ENCODE data around the gene ZBED4.

The ZBED4 gene

GRCh38 chr22:49887064-49887451 lies 33.4 kb downstream of the ZBED4 start:
- Histone ChIP-seq H3K27me3 (replicated peaks; ENCODE audit: insufficient read depth, low read length) (no peaks in the 10 kb centered on the region), H3K9me2 (replicated peaks; ENCODE audit: insufficient read depth, low read length) (no peaks in the 10 kb centered on the region), H3K4me3 (ENCODE audit: low read length) (no peak overlapping the region), H3K9me3 (replicated peaks; ENCODE audit: insufficient read depth, low read length) (no peaks in the 10 kb centered on the region), H3K36me3 (replicated peaks; ENCODE audit: insufficient read depth, low read length) (peaks cover 34% of the 10 kb centered on the region), H3K4me2 (ENCODE audit: low read depth, low read length) (no peak overlapping the region), H3K9ac (ENCODE audit: low read length) (no peak overlapping the region), H3F3A (ENCODE audit: insufficient read depth, low read length) (no peaks in the 10 kb centered on the region), H3K79me2 (ENCODE audit: low read length) (peaks cover 68% of the 10 kb centered on the region), H3K4me1 (ENCODE audit: low read length) (peaks cover 2% of the 10 kb centered on the region; the same call in 1 of the 2 replicates), H3K27ac (ENCODE audit: low read length) (no peak overlapping the region), H2AFZ (ENCODE audit: low read length) (no peak overlapping the region), H4K20me1 (ENCODE audit: insufficient read depth, low read length) (no peaks in the 10 kb centered on the region)
- TF ChIP-seq EZH2 (optimal IDR thresholded peaks at IDR 0.05; ENCODE audit: low read depth, low read length): no peak
- TF ChIP-seq CTCF (IDR thresholded peaks at IDR 0.05; ENCODE audit: low read length): no peak
- TF ChIP-seq EZH2phosphoT487 (IDR thresholded peaks at IDR 0.05; ENCODE audit: low read length): no peak
- DNase-seq: no peak

- Histone ChIP-seq H4K20me1 (ENCODE audit: insufficient read depth, low read length) (no peaks in the 10 kb centered on the region), H3K4me1 (ENCODE audit: low read length) (no peaks in the 10 kb centered on the region), H3K27ac (ENCODE audit: low read length) (no peak overlapping the region), H3K9me3 (replicated peaks; ENCODE audit: insufficient read depth, low read length) (no peaks in the 10 kb centered on the region), H3K9ac (ENCODE audit: low read length) (no peak overlapping the region), H3K4me2 (ENCODE audit: low read depth, low read length) (no peak overlapping the region), H2AFZ (ENCODE audit: low read length) (no peak overlapping the region), H3K36me3 (replicated peaks; ENCODE audit: insufficient read depth, low read length) (peaks cover 34% of the 10 kb centered on the region), H3K9me2 (replicated peaks; ENCODE audit: insufficient read depth, low read length) (no peaks in the 10 kb centered on the region), H3K27me3 (replicated peaks; ENCODE audit: insufficient read depth, low read length) (no peaks in the 10 kb centered on the region), H3K4me3 (ENCODE audit: low read length) (no peak overlapping the region), H3F3A (ENCODE audit: insufficient read depth, low read length) (no peaks in the 10 kb centered on the region), H3K79me2 (ENCODE audit: low read length) (peaks cover 61% of the 10 kb centered on the region)
- no peak for TF ChIP-seq CTCF (IDR thresholded peaks at IDR 0.05; ENCODE audit: low read length)
- TF ChIP-seq EZH2phosphoT487 (IDR thresholded peaks at IDR 0.05; ENCODE audit: low read length): no peak
- no peak for TF ChIP-seq EZH2 (optimal IDR thresholded peaks at IDR 0.05; ENCODE audit: low read depth, low read length)
- DNase-seq: no peak
Measured at GRCh38 chr22:49887702-49888101, 34.1 kb downstream of the ZBED4 start.

DNA sequence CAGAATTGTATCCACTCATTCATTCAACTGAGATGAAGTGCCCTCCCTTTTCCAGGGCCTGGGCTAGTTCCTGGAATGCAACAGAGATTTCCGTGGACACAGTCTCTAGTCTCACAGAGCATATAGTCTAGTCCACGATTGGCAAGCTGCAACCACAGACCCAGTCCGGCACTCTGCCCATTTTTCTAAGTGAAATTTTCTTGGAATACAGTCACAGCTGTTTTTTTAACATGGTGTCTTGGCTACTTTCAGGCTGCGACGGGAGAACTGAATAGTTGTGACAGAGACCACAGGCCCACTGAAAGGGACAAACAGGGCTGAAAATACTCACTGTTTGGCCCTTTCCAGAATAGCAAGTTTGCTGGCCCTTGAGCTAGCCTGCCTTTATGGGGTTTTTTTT lies 35.4 kb downstream of the ZBED4 start:
- Histone ChIP-seq H3K9me3 (replicated peaks; ENCODE audit: insufficient read depth, low read length) (no peaks in the 10 kb centered on the region), H3K9ac (ENCODE audit: low read length) (no peak overlapping the region), H3K4me1 (ENCODE audit: low read length) (no peaks in the 10 kb centered on the region), H3K4me2 (ENCODE audit: low read depth, low read length) (no peak overlapping the region), H2AFZ (ENCODE audit: low read length) (no peak overlapping the region), H3K27me3 (replicated peaks; ENCODE audit: insufficient read depth, low read length) (no peaks in the 10 kb centered on the region), H3K79me2 (ENCODE audit: low read length) (peaks cover 48% of the 10 kb centered on the region), H3K36me3 (replicated peaks; ENCODE audit: insufficient read depth, low read length) (peaks cover 25% of the 10 kb centered on the region), H3F3A (ENCODE audit: insufficient read depth, low read length) (no peaks in the 10 kb centered on the region), H3K27ac (ENCODE audit: low read length) (no peak overlapping the region), H4K20me1 (ENCODE audit: insufficient read depth, low read length) (no peaks in the 10 kb centered on the region), H3K4me3 (ENCODE audit: low read length) (no peak overlapping the region), H3K9me2 (replicated peaks; ENCODE audit: insufficient read depth, low read length) (no peaks in the 10 kb centered on the region)
- no peak for TF ChIP-seq CTCF (IDR thresholded peaks at IDR 0.05; ENCODE audit: low read length)
- TF ChIP-seq EZH2 (optimal IDR thresholded peaks at IDR 0.05; ENCODE audit: low read depth, low read length): no peak
- TF ChIP-seq EZH2phosphoT487 (IDR thresholded peaks at IDR 0.05; ENCODE audit: low read length): no peak
- no peak for DNase-seq
